Ovary (tissue), 3 donors: ENCODE results near the gene ECI1.

Experiments
- CTCF ChIP-seq, 3 donors: fragments of 450-650 bp in 2 of 3; fragments of 200-600 bp in 1 of 3; IDR thresholded peaks; one replicate each; pipeline versions ENCODE4 v1.5.1 to v1.8.0; 2016 to 2022; ENCODE audit warnings: antibody characterized with exemption in 3 of 3, mild to moderate bottlenecking in 1 of 3
- EP300 ChIP-seq: sonication (generic); formaldehyde crosslinking; IDR thresholded peaks from one replicate; pipeline ENCODE4 v1.6.1; 2017; ENCODE audit warnings: antibody characterized with exemption
- POLR2A ChIP-seq: fragments of 450-650 bp; IDR thresholded peaks from one replicate; pipeline ENCODE4 v1.6.1; 2017; ENCODE audit warnings: antibody characterized with exemption, mild to moderate bottlenecking, moderate library complexity
- donor health status: DM: no; HTN: no; CAD: no.

- TF ChIP-seq CTCF (IDR thresholded peaks at IDR 0.05) (no peak), POLR2A (no peak), EP300 (no peak)
Observed at GRCh38 chr16:2235234-2235651, 16.1 kb downstream of the ECI1 start.
